ENCODE results near the gene CLCA1. TPM values are rescaled to one million over a fixed set of nuclear protein-coding genes. Genes with fewer than 3 reads are reported as not detected.

The CLCA1 gene
- total RNA-seq, 1 donor from 2014 or later: not detected

GRCh38 chr1:86466109-86466844 lies 2.5 kb upstream of the CLCA1 start:
- Histone ChIP-seq H3K4me1 (peaks cover 2% of the 10 kb centered on the region), H3K36me3 (no peaks in the 10 kb centered on the region), H3K27me3 (no peaks in the 10 kb centered on the region), H3K27ac (no peak overlapping the region), H3K9me3 (no peaks in the 10 kb centered on the region), H3K4me3 (no peak overlapping the region)
- TF ChIP-seq, protein P1, sequence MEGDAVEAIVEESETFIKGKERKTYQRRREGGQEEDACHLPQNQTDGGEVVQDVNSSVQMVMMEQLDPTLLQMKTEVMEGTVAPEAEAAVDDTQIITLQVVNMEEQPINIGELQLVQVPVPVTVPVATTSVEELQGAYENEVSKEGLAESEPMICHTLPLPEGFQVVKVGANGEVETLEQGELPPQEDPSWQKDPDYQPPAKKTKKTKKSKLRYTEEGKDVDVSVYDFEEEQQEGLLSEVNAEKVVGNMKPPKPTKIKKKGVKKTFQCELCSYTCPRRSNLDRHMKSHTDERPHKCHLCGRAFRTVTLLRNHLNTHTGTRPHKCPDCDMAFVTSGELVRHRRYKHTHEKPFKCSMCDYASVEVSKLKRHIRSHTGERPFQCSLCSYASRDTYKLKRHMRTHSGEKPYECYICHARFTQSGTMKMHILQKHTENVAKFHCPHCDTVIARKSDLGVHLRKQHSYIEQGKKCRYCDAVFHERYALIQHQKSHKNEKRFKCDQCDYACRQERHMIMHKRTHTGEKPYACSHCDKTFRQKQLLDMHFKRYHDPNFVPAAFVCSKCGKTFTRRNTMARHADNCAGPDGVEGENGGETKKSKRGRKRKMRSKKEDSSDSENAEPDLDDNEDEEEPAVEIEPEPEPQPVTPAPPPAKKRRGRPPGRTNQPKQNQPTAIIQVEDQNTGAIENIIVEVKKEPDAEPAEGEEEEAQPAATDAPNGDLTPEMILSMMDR (IDR thresholded peaks at IDR 0.05): no peak
- DNase-seq (no peak), ATAC-seq (peak; percentile 48)
- intact Hi-C loops (cut with DNase I): no loop called here

DNA sequence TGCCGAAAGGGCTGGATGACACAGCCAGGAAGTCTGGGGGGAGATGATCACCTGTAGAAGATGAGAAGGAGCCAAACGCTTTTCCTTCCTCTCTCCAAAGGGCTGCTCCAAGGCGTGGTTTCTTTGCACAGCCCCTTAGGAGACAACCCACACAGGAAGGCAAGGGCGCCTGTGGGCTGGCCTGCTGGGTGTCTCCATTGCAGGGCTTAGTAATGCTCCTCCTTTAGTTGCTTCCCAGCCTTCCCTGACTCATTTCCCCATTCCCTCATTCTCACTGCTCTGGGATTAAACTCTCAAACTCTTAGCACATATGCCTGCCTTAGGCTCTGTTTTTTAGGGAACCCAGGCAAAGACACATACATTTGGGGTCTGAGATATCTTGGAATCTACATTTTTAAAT lies 1.7 kb upstream of the CLCA1 start:
- Histone ChIP-seq H3K27me3 (no peaks in the 10 kb centered on the region), H3K9me3 (no peaks in the 10 kb centered on the region), H3K36me3 (no peaks in the 10 kb centered on the region), H3K27ac (no peak overlapping the region), H3K4me1 (peaks cover 2% of the 10 kb centered on the region), H3K4me3 (no peak overlapping the region)
- intact Hi-C loops (cut with DNase I): no loop called here
- TF ChIP-seq, protein P1 (IDR thresholded peaks at IDR 0.05): no peak
- ATAC-seq (peak; percentile 38), DNase-seq (no peak)

GRCh38 chr1:86470859-86471258 lies 2.1 kb downstream of the CLCA1 start:
- no peak for DNase-seq
- TF ChIP-seq, protein P1 (IDR thresholded peaks at IDR 0.05): no peak

GRCh38 chr1:86471291-86471690 lies 2.6 kb downstream of the CLCA1 start:
- intact Hi-C loops (cut with DNase I): no loop called here
- Histone ChIP-seq H3K4me1 (no peaks in the 10 kb centered on the region), H3K27me3 (no peaks in the 10 kb centered on the region), H3K9me3 (no peaks in the 10 kb centered on the region), H3K36me3 (no peaks in the 10 kb centered on the region), H3K4me3 (no peak overlapping the region), H3K27ac (no peak overlapping the region)
- ATAC-seq (no peak), DNase-seq (no peak)
- TF ChIP-seq, protein P1 (IDR thresholded peaks at IDR 0.05): no peak

More at GRCh38 chr1:86470859-86471258, 2.1 kb downstream of the CLCA1 start:
- intact Hi-C loops (cut with DNase I): no loop called here
- Histone ChIP-seq H3K4me3 (no peak overlapping the region), H3K4me1 (peaks cover 2% of the 10 kb centered on the region), H3K9me3 (no peaks in the 10 kb centered on the region), H3K27me3 (no peaks in the 10 kb centered on the region), H3K36me3 (no peaks in the 10 kb centered on the region), H3K27ac (no peak overlapping the region)
- no peak for ATAC-seq

- Histone ChIP-seq H3K27me3 (no peaks in the 10 kb centered on the region), H3K27ac (no peak overlapping the region), H3K4me1 (no peaks in the 10 kb centered on the region), H3K36me3 (no peaks in the 10 kb centered on the region), H3K9me3 (no peaks in the 10 kb centered on the region), H3K4me3 (no peak overlapping the region)
- no peak for ATAC-seq
- intact Hi-C loops (cut with DNase I): no loop called here
- TF ChIP-seq, protein P1 (IDR thresholded peaks at IDR 0.05): no peak
- DNase-seq: no peak
These were observed 3.4 kb downstream of the CLCA1 start for GRCh38 chr1:86472152-86472551.

Measured in upper lobe of right lung (tissue), 1 donor.